Esophagus squamous epithelium (tissue), 4 donors: Measurements from ENCODE around the gene RYR1.

Experiments used
- POLR2A ChIP-seq, 4 donors: fragments of 450-650 bp; IDR thresholded peaks; one replicate each; pipeline ENCODE4 v1.6.1; 2017; ENCODE audit warnings: antibody characterized with exemption in 4 of 4, mild to moderate bottlenecking in 4 of 4, moderate library complexity in 3 of 4
- TF ChIP-seq, protein P1 (sequence below), 6 experiments: fragments of 450-650 bp in 4 of 6; fragments of 200-600 bp in 2 of 6; sonication (generic) in 2 of 6; IDR thresholded peaks; one replicate each; pipeline ENCODE4 v1.5.1; 2016 to 2019; ENCODE audit warnings: antibody characterized with exemption in 6 of 6, mild to moderate bottlenecking in 4 of 6, moderate library complexity in 4 of 6

DNA sequence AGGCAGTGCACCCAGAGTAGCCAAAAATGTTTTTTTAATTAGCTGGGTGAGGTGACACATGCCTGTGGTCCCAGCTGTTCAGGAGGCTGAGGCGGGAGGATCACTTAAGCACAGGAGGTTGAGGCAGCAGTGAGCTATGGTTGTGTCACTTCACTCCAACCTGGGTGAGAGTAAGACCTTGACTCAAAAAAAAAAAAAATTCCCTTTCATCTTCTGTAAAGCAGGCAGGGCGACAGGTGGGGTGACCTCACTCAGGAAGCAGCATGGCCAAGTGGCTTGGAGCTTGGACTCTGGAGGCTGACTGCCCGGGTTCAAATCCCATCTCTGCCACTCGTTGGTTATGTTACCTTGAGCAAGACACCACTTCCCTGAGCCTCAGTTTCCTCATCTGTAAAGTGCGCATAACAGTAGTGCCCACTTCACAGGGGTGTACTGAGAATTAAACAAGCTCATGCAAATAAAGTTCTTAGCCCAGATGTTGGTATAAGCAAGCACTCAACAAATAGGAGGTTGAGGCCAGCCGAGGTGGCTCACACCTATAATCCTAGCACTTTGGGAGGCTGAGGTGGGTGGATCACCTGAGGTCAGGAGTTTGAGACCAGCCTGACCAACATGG, 136.0 kb downstream of the RYR1 start:
- TF ChIP-seq, protein P1, sequence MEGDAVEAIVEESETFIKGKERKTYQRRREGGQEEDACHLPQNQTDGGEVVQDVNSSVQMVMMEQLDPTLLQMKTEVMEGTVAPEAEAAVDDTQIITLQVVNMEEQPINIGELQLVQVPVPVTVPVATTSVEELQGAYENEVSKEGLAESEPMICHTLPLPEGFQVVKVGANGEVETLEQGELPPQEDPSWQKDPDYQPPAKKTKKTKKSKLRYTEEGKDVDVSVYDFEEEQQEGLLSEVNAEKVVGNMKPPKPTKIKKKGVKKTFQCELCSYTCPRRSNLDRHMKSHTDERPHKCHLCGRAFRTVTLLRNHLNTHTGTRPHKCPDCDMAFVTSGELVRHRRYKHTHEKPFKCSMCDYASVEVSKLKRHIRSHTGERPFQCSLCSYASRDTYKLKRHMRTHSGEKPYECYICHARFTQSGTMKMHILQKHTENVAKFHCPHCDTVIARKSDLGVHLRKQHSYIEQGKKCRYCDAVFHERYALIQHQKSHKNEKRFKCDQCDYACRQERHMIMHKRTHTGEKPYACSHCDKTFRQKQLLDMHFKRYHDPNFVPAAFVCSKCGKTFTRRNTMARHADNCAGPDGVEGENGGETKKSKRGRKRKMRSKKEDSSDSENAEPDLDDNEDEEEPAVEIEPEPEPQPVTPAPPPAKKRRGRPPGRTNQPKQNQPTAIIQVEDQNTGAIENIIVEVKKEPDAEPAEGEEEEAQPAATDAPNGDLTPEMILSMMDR (IDR thresholded peaks at IDR 0.05), result no peak
- TF ChIP-seq POLR2A (IDR thresholded peaks at IDR 0.05), result no peak
